GM18951 (cell line): Measurements from ENCODE around the gene PEX14.

ENCODE experiments used
- POLR2A ChIP-seq: IDR thresholded peaks from 4 replicates; pipeline ENCODE4 v1.6.1; 2011; ENCODE audit warnings: mild to moderate bottlenecking; ENCODE audit not compliant: insufficient read length, insufficient read depth; ENCODE audit errors: extremely low read depth
- in situ Hi-C: fragments of 300-500 bp; cut with MboI; formaldehyde crosslinking; loops from one replicate; pipeline ENCODE4 v1.12.0; 2022; ENCODE audit warnings: low sequenced_read_pairs, mixed read lengths, inconsistent platforms; ENCODE audit not compliant: unreplicated experiment

PEX14 gene

GRCh38 chr1:10569531-10569930 lies 94.8 kb downstream of the PEX14 start:
- in situ Hi-C loops = no loop called here
- no peak for TF ChIP-seq POLR2A

- no peak for TF ChIP-seq POLR2A
- in situ Hi-C loops = no loop called here
Measured at GRCh38 chr1:10575616-10576015, 100.9 kb downstream of the PEX14 start.

- in situ Hi-C loops = no loop called here
- TF ChIP-seq POLR2A = no peak
Measured at GRCh38 chr1:10578070-10578469, 103.3 kb downstream of the PEX14 start.

GRCh38 chr1:10583641-10584040 lies 108.9 kb downstream of the PEX14 start:
- no peak for TF ChIP-seq POLR2A
- in situ Hi-C loops = no loop called here

- no peak for TF ChIP-seq POLR2A
- in situ Hi-C loops = no loop called here
Measured at GRCh38 chr1:10585242-10585641, 110.5 kb downstream of the PEX14 start.

- no peak for TF ChIP-seq POLR2A
- in situ Hi-C loops = no loop called here
Measured at GRCh38 chr1:10586125-10586524, 111.4 kb downstream of the PEX14 start.

- in situ Hi-C loops = no loop called here
- TF ChIP-seq POLR2A = no peak
Measured at GRCh38 chr1:10588640-10589039, 113.9 kb downstream of the PEX14 start.

- no peak for TF ChIP-seq POLR2A
- in situ Hi-C loops = no loop called here
Measured at GRCh38 chr1:10589074-10589473, 114.3 kb downstream of the PEX14 start.

GRCh38 chr1:10591010-10591409 lies 116.3 kb downstream of the PEX14 start:
- TF ChIP-seq POLR2A = no peak
- in situ Hi-C loops = no loop called here

- TF ChIP-seq POLR2A = no peak
- in situ Hi-C loops = no loop called here
Measured at GRCh38 chr1:10592373-10592772, 117.6 kb downstream of the PEX14 start.

- in situ Hi-C loops = no loop called here
- no peak for TF ChIP-seq POLR2A
Measured at GRCh38 chr1:10593750-10594149, 119.0 kb downstream of the PEX14 start.

GRCh38 chr1:10594595-10595223 lies 120.0 kb downstream of the PEX14 start:
- TF ChIP-seq POLR2A = no peak
- in situ Hi-C loops = no loop called here

GRCh38 chr1:10596780-10597179 lies 122.0 kb downstream of the PEX14 start:
- TF ChIP-seq POLR2A = no peak

GRCh38 chr1:10597492-10598388 lies 123.0 kb downstream of the PEX14 start:
- in situ Hi-C loops = no loop called here
- no peak for TF ChIP-seq POLR2A

More at GRCh38 chr1:10596780-10597179, 122.0 kb downstream of the PEX14 start:
- in situ Hi-C loops = no loop called here

- no peak for TF ChIP-seq POLR2A
Measured at GRCh38 chr1:10598389-10598702, 123.6 kb downstream of the PEX14 start.

More at GRCh38 chr1:10598389-10598702, 123.6 kb downstream of the PEX14 start:
- in situ Hi-C loops = no loop called here
